Measurements from ENCODE around the gene MCRS1. TPM values are rescaled to one million over a fixed set of nuclear protein-coding genes. Genes with fewer than 3 reads are reported as not detected.

The MCRS1 gene
- total RNA-seq, 1 donor from 2014 or later, result 103 TPM

GRCh38 chr12:49587174-49587908 is 19.4 kb upstream of the MCRS1 start:
- Mint-ChIP-seq H3K9me3 (ENCODE audit: unreplicated experiment) (peaks cover 7% of the 10 kb centered on the region), H3K4me3 (ENCODE audit: unreplicated experiment) (no peak overlapping the region), H3K36me3 (ENCODE audit: unreplicated experiment) (peaks cover 6% of the 10 kb centered on the region), H3K27me3 (ENCODE audit: unreplicated experiment) (peaks cover 4% of the 10 kb centered on the region), H3K4me1 (ENCODE audit: low read depth, unreplicated experiment) (peaks cover 20% of the 10 kb centered on the region), H3K27ac (ENCODE audit: unreplicated experiment) (no peak overlapping the region)
- no peak for DNase-seq
- TF ChIP-seq CTCF (IDR thresholded peaks at IDR 0.05; ENCODE audit: partially characterized antibody, unreplicated experiment), result no peak

GRCh38 chr12:49585477-49586459 is 17.8 kb upstream of the MCRS1 start:
- DNase-seq, result no peak
- TF ChIP-seq CTCF (IDR thresholded peaks at IDR 0.05; ENCODE audit: partially characterized antibody, unreplicated experiment), result no peak
- Mint-ChIP-seq H3K4me1 (ENCODE audit: low read depth, unreplicated experiment) (peaks cover 24% of the 10 kb centered on the region), H3K36me3 (ENCODE audit: unreplicated experiment) (peaks cover 2% of the 10 kb centered on the region), H3K27ac (ENCODE audit: unreplicated experiment) (no peak overlapping the region), H3K4me3 (ENCODE audit: unreplicated experiment) (peak overlapping the region; percentile 40), H3K27me3 (ENCODE audit: unreplicated experiment) (peaks cover 4% of the 10 kb centered on the region), H3K9me3 (ENCODE audit: unreplicated experiment) (peaks cover 7% of the 10 kb centered on the region)

GRCh38 chr12:49584591-49584990 is 16.6 kb upstream of the MCRS1 start:
- H3K27me3 Mint-ChIP-seq (ENCODE audit: unreplicated experiment), result peaks cover 4% of the 10 kb centered on the region
- peak overlapping the region; percentile 61 for H3K4me3 Mint-ChIP-seq (ENCODE audit: unreplicated experiment)
- peaks cover 5% of the 10 kb centered on the region for H3K9me3 Mint-ChIP-seq (ENCODE audit: unreplicated experiment)

GRCh38 chr12:49583366-49584094 is 15.6 kb upstream of the MCRS1 start:
- H3K36me3 Mint-ChIP-seq (ENCODE audit: unreplicated experiment), result no peaks in the 10 kb centered on the region
- no peak for TF ChIP-seq CTCF (IDR thresholded peaks at IDR 0.05; ENCODE audit: partially characterized antibody, unreplicated experiment)
- peaks cover 5% of the 10 kb centered on the region for H3K9me3 Mint-ChIP-seq (ENCODE audit: unreplicated experiment)
- H3K4me3 Mint-ChIP-seq (ENCODE audit: unreplicated experiment), result no peak overlapping the region
- peaks cover 26% of the 10 kb centered on the region for H3K4me1 Mint-ChIP-seq (ENCODE audit: low read depth, unreplicated experiment)
- no peak overlapping the region for H3K27ac Mint-ChIP-seq (ENCODE audit: unreplicated experiment)
- no peak for DNase-seq
- peaks cover 4% of the 10 kb centered on the region for H3K27me3 Mint-ChIP-seq (ENCODE audit: unreplicated experiment)

More at GRCh38 chr12:49584591-49584990, 16.6 kb upstream of the MCRS1 start:
- Mint-ChIP-seq H3K36me3 (ENCODE audit: unreplicated experiment) (no peaks in the 10 kb centered on the region), H3K4me1 (ENCODE audit: low read depth, unreplicated experiment) (peaks cover 30% of the 10 kb centered on the region), H3K27ac (ENCODE audit: unreplicated experiment) (peak overlapping the region; percentile 74)
- DNase-seq, result no peak
- TF ChIP-seq CTCF (IDR thresholded peaks at IDR 0.05; ENCODE audit: partially characterized antibody, unreplicated experiment), result no peak

Data from glutamatergic neuron (in vitro differentiated cells).